SKM-1 treated with dmso at 0.1 percent for 144 hours (cell line): Measurements from ENCODE around the gene MCM3.

Experiments used
- DNase-seq: peaks from one replicate; lab custom pipeline; 2025; ENCODE audit not compliant: unreplicated experiment; lab: John Stamatoyannopoulos, UW

The MCM3 gene

DNA sequence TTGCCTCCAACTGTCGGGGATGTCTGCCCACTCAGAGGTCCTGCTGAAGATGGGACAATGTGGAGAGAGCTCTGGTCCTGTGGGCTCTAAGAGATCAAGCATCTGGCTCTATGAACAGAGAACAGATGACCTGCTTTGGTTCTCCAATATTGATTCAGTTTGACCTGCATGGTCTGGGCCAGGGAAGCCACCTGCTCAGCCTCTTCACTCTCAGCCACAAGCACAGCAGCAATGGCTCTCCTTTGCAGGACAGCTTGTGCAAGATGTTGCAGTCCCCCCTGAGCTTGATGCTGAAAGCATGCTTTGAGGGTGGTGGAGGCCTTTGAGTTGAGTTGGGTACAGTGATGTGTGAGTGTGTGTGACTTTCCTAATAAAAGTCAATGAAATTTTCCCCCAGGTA is 18.6 kb upstream of the MCM3 start:
- DNase-seq, result no peak

DNA sequence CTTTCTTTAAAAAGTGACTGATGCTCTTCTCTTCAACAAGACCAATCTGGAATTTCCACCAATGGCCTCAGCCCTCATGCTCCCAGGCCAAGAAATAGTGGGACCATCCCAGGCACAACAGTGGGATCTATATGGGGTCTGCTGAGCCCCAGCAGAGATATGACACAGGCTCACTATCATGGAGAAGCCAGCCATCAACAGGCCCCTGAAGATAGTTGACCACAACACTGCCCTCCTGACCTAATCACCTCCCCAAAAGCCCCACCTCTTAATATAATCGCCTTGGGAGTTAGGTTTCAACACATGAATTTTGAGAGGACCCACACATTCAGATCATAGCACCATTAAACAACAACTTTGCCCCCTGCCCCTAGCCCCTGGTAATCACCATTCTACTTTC is 16.8 kb upstream of the MCM3 start:
- no peak for DNase-seq

- no peak for DNase-seq
Observed at GRCh38 chr6:52300489-52300931, 16.0 kb upstream of the MCM3 start.

DNA sequence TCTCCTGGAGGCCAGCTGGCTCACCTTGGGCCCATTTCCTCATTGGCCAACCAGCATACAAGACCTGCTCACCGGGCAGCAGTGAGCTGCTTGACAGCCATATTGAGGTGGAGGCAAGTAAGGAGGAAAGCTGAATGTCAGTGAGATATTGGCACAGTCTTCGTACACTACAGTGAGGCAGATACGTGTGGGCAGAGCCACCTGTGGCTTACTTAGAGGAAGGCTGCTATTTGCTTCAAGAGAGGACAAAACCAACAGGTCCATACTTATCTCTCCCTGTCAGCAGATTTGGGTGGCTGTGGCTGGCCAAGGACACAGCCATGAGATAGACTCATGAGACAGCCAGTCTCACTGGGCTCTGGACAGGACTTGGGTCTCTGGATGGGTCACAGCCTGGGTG is 15.1 kb upstream of the MCM3 start:
- DNase-seq, result no peak

GRCh38 chr6:52297433-52297832 is 12.9 kb upstream of the MCM3 start:
- DNase-seq, result no peak

DNA sequence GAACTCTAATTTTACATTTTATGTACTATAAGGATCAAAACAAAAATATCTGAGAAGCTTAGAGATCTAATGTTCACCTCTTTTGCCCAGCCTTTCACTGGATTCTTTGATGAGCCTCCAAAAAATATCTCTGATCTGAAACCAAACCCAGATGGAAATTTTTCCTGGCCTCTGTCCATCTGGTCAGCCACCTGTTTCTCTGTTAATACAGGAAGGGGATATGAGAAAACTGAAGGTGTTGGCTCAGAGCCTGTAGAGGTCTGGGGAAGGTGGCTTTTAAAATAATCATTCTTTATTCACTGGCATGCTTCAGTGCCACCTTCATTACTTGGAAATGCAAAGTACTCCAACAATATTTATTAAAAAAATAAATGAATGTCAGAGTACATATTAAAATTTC is 8.5 kb upstream of the MCM3 start:
- no peak for DNase-seq

GRCh38 chr6:52288841-52289240 is 4.3 kb upstream of the MCM3 start:
- DNase-seq, result no peak

DNA sequence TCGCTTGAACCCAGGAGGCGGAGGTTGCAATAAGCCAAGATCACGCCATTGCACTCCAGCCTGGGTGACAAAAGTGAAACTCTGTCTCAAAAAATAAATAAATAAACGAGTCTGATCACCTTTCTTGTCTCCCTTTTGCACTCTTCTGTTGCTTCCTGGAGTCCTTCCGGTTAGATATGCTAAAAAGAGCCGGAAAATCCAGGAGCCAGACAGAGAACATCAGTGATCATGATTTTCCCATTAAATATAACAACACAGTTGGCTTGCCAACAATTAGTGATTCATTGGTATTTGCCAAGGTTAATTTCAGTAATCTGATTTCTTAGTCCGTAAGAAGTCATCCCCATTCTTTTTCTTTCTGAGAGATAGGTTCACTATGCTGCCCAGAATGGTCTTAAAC is 3.7 kb upstream of the MCM3 start:
- DNase-seq, result no peak

DNA sequence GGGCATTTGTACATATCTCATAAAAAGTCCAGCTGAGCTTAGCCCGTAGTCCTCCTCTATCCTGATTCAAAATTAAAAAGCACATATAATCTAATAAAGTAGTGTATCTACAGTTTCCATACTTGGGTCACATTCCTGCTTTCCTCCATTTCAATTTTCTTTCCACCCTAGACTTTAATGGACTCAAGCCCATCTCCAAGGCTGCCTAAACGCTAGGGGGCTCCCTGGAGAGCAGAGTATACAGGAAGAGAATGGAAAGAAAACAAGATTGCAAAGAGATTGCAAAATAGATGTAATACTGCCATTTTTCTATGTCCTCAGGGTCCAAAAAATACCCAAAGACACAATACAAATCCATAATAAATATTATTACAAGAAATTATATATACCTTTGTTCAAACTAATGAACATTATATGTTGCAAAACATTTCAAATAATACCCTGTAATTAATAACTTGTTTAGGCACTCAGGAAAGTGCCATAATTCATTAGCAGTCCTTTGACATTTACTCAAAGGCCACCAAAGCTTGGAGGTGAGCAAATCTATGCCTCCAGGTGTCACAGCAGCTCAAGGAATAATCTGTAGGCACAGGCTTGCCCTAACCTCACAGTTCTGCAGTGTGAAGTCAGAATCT is 2.4 kb upstream of the MCM3 start:
- DNase-seq, result peak; percentile 82

GRCh38 chr6:52285177-52286068 is 881 bp upstream of the MCM3 start:
- DNase-seq, result no peak

DNA sequence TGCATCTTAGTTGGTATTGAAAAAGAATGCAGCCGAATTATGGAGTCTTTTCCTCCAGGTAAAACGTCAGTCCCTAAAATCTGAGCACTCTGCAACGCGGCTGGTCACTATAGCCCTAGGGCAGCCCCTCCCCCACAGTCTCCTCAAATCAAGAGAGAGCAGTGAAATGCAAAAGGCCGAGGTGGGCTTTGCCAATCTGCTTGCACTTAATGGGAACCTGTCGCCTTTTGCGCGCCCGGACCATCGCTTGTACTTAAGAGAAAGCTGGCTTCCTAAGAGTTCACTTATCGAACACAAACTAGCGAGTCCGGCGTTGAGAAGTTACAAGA is 447 bp downstream of the MCM3 start:
- DNase-seq, result peak; percentile 56

DNA sequence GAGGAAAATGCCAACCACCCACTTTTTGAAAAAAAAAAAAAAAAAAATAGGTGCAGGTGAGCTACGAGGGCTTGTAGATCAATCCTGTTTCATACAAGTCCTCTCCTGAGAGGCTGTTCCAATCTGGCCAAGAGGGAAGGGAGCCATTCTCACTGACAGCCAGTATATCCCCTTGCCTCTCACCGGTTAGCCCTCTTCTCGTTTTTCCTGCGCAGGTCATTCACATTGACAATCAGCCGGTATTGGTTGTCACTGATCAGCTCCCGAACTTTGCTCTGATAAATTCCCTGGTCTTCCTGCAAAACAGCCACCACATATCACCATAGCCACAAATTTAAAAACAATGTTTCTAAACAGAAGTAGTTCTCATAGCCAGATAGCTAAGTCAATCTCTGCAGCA is 1.4 kb downstream of the MCM3 start:
- no peak for DNase-seq

- DNase-seq, result no peak
Observed at GRCh38 chr6:52276130-52276529, 8.4 kb downstream of the MCM3 start.

DNA sequence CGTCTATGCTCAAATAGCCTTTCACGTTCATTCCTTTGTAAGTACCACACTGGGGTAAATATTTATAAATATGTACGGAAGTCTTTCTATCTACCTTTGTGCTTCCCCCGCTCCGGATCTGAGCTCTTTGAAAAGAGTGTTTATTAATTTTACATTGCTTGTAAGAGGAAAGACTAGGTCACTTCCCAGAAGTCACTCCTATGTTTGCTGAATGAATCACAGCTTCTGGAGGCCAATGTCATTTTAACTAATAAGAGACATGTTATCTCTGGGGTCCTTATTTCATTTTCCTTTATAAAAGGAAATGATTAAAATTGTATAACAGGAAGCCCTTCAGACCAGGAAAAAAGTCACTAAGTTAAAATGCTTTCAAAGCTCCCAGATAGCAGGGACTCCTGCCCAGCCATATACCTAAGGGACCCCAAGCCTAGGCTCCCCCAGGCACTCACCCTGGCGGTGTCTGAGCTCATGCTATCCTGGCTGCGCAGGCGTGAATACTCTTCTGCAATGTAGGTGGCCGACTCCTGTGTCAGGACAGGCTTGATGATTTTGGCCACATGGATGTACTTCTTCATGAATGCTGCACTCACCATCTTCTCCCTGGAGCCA is 12.6 kb downstream of the MCM3 start:
- DNase-seq, result no peak

DNA sequence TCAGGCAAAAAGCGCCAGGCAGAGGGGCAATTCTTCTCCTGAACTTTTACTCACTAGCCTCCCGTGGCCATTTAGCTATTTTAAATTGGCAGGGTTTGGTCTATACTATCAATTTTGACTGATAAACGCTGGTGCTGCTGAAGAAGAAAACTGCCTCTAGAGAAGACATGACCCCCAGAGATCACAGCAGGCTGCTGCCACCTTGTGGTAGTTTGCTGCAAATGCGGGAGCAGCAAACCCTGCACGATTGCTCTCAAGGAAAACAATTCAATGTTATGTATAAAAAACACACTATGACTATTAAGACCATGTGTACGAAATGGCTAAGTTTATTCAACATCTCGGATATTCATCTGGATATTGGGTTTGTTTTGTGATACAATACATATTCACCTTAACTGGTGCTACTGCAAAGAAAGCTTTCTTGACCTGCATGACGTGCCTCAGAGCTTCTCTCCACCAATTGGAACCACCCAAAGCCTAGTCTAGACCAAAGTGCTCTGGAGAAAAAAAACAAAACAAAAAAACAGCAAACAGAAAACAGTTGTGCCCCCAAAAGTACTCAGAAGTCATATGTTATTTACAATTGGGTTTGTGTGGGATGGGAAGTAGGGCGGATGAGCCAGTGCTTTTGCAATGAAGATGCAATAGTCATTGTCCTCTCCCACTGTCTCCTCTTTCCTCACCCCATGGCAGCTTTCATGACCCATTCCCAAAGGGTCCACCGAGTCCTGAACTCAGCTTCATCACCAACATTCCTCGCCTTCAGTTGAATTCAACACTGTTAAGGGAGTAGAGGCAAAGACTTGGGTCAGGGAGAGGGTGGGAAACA is 20.6 kb downstream of the MCM3 start:
- peak; percentile 56 for DNase-seq

- DNase-seq, result no peak
Observed at GRCh38 chr6:52262620-52263344, 21.8 kb downstream of the MCM3 start.

- no peak for DNase-seq
Observed at GRCh38 chr6:52261229-52261628, 23.3 kb downstream of the MCM3 start.

GRCh38 chr6:52260634-52261033 is 23.9 kb downstream of the MCM3 start:
- no peak for DNase-seq

GRCh38 chr6:52255434-52255833 is 29.1 kb downstream of the MCM3 start:
- no peak for DNase-seq

- DNase-seq, result no peak
Observed at GRCh38 chr6:52254731-52255378, 29.7 kb downstream of the MCM3 start.
